WERI-Rb-1 (cell line): ENCODE results near the gene SLC9A8.

Source experiments
- DNase-seq: peaks from one replicate; pipeline ENCODE4 v3.0.0-alpha.2; 2020
- H3K27ac ChIP-seq: fragments of 250-450 bp; sonication (Bioruptor Pico); 2 replicates; pipeline ENCODE4 v1.5.1; 2020; ENCODE audit warnings: mild to moderate bottlenecking, moderate library complexity
- H3K27me3 ChIP-seq: fragments of 250-450 bp; sonication (Bioruptor Pico); 2 replicates; pipeline ENCODE4 v1.5.1; 2021; ENCODE audit warnings: mild to moderate bottlenecking, low read depth, moderate library complexity; ENCODE audit not compliant: insufficient read depth, severe bottlenecking
- H3K36me3 ChIP-seq: fragments of 250-450 bp; sonication (Bioruptor Pico); 2 replicates; pipeline ENCODE4 v1.5.1; 2020; ENCODE audit warnings: mild to moderate bottlenecking, moderate library complexity
- H3K4me3 ChIP-seq: 2 replicates; pipeline ENCODE4 v1.5.1; 2011; ENCODE audit warnings: low read depth, mild to moderate bottlenecking, control low read depth, low read length
- H3K9me3 ChIP-seq: fragments of 250-450 bp; sonication (Bioruptor Pico); 2 replicates; pipeline ENCODE4 v1.5.1; 2021; ENCODE audit warnings: mild to moderate bottlenecking, moderate library complexity; ENCODE audit not compliant: severe bottlenecking
- TF ChIP-seq, protein P1 (sequence below): IDR thresholded peaks from 2 replicates; pipeline ENCODE4 v1.5.1; 2011; ENCODE audit warnings: low read depth, mild to moderate bottlenecking, control low read depth, inconsistent platforms, low read length

The SLC9A8 gene

DNA sequence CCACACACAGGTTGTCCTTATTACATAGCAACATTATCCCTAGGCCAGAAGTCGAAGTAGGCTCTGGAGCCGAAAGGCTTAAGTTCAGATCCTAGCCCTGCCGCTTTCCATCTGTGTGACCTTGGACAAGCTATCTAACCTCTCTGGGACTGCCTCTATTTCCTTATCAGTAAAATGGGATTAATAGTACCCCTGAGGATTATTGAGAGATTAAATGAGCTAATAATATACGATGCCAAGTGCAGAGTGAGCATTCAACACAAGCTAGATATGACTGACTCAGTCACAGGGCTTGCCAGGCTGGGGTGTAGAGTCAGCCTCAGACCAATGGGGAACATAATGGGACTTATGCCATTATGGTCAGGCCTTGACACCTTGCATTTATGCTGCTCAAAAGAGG lies 111.6 kb downstream of the SLC9A8 start:
- Histone ChIP-seq H3K36me3 (no peaks in the 10 kb centered on the region), H3K27ac (no peak overlapping the region), H3K27me3 (no peaks in the 10 kb centered on the region), H3K9me3 (peaks cover 5% of the 10 kb centered on the region), H3K4me3 (no peak overlapping the region)
- no peak for DNase-seq
- TF ChIP-seq, protein P1, sequence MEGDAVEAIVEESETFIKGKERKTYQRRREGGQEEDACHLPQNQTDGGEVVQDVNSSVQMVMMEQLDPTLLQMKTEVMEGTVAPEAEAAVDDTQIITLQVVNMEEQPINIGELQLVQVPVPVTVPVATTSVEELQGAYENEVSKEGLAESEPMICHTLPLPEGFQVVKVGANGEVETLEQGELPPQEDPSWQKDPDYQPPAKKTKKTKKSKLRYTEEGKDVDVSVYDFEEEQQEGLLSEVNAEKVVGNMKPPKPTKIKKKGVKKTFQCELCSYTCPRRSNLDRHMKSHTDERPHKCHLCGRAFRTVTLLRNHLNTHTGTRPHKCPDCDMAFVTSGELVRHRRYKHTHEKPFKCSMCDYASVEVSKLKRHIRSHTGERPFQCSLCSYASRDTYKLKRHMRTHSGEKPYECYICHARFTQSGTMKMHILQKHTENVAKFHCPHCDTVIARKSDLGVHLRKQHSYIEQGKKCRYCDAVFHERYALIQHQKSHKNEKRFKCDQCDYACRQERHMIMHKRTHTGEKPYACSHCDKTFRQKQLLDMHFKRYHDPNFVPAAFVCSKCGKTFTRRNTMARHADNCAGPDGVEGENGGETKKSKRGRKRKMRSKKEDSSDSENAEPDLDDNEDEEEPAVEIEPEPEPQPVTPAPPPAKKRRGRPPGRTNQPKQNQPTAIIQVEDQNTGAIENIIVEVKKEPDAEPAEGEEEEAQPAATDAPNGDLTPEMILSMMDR: no peak

GRCh38 chr20:49925901-49926454 lies 113.3 kb downstream of the SLC9A8 start:
- Histone ChIP-seq H3K36me3 (no peaks in the 10 kb centered on the region), H3K9me3 (peaks cover 5% of the 10 kb centered on the region), H3K27ac (no peak overlapping the region), H3K27me3 (no peaks in the 10 kb centered on the region), H3K4me3 (no peak overlapping the region)
- TF ChIP-seq, protein P1: no peak
- DNase-seq: no peak

DNA sequence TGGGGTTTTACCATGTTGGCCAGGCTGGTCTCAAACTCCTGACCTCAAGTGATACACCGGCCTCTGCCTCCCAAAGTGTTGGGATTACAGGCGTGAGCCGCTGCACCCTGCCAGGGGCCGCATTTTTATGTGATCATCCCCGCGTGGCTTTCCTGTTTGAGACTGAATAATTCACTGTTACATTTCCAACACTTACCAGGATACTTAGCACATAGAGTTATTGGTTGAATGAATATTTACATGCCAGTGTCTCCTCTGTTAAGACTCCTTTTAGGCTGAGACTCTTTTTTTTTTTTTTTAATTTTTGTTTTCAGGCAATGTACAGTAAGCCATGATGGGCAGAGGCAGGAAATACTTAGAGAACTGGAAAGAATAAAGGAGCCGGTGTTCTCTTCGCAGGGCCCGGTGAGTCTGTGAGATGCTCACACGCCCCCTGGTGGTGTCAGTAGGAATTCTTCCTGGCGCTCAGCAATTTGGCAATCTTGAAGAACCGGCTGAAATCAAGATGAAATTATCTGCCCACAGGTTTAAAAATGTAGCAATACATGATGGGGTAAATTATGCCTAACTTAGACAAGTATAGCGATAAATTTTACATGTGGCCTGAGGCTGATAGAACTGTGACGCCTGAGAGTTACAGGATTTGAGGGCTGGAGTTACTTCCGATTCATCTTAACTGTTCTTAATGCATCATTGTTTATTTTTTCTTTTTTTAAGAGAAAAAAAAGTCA lies 115.9 kb downstream of the SLC9A8 start:
- Histone ChIP-seq H3K36me3 (no peaks in the 10 kb centered on the region), H3K4me3 (no peak overlapping the region), H3K27ac (no peak overlapping the region), H3K27me3 (no peaks in the 10 kb centered on the region), H3K9me3 (peaks cover 5% of the 10 kb centered on the region)
- TF ChIP-seq, protein P1: peak; percentile 75
- DNase-seq: peak; percentile 82

DNA sequence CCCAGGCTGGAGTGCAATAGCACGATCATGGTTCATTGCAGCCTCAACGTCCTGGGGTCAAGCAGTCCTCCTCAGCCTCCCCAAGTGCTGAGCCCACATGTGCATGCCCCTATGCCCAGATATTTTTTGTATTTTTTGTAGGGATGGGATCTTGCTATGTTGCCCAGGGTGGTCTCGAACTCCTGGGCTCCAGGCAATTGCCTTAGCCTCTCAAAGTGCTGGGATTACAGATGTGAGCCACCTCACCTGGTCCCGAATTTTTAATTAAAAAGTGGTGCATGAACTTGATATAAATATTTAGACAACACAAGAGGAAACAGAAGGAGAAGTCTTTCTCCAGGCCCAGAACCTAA lies 116.5 kb downstream of the SLC9A8 start:
- Histone ChIP-seq H3K27ac (no peak overlapping the region), H3K4me3 (no peak overlapping the region)
- TF ChIP-seq, protein P1: no peak

DNA sequence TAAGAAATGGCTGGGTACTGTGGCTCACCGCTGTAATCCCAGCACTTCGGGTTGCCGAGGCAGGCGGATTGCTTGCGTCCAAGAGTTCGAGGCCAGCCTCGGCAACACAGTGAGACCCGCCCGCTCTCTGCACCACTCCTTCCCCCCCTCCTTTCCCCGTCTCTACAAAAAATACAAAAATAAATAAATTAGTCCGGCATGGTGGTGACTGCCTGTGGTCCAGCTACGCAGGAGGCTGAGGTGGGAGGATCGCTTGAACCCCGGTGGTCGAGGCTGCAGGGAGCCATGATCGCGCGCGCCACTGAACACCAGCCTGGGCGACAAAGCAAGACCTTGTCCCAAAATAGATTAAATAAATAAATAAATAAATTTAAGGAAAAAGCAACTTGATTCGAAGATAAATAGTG lies 123.1 kb downstream of the SLC9A8 start:
- peak overlapping the region; percentile 46; the same call in 1 of the 2 replicates for H3K27ac ChIP-seq

More for the DNA sequence above, 116.5 kb downstream of the SLC9A8 start:
- Histone ChIP-seq H3K36me3 (no peaks in the 10 kb centered on the region), H3K27me3 (no peaks in the 10 kb centered on the region), H3K9me3 (peaks cover 5% of the 10 kb centered on the region)
- DNase-seq: no peak

More for the DNA sequence above, 123.1 kb downstream of the SLC9A8 start:
- no peak for DNase-seq
- H3K9me3 ChIP-seq: peaks cover 3% of the 10 kb centered on the region
- H3K27me3 ChIP-seq: no peaks in the 10 kb centered on the region
- peaks cover 23% of the 10 kb centered on the region for H3K36me3 ChIP-seq
- TF ChIP-seq, protein P1: no peak
- peak overlapping the region; percentile 27; the same call in 1 of the 2 replicates for H3K4me3 ChIP-seq
